Ovary (tissue), 3 donors: ENCODE results near the gene KNDC1.

Experiments
- CTCF ChIP-seq, 3 donors: fragments of 450-650 bp in 2 of 3; fragments of 200-600 bp in 1 of 3; IDR thresholded peaks; one replicate each; pipeline versions ENCODE4 v1.5.1 to v1.8.0; 2016 to 2022; ENCODE audit warnings: antibody characterized with exemption in 3 of 3, mild to moderate bottlenecking in 1 of 3
- EP300 ChIP-seq: sonication (generic); formaldehyde crosslinking; IDR thresholded peaks from one replicate; pipeline ENCODE4 v1.6.1; 2017; ENCODE audit warnings: antibody characterized with exemption
- POLR2A ChIP-seq: fragments of 450-650 bp; IDR thresholded peaks from one replicate; pipeline ENCODE4 v1.6.1; 2017; ENCODE audit warnings: antibody characterized with exemption, mild to moderate bottlenecking, moderate library complexity
- donor health status: DM: no; HTN: no; CAD: no.

GRCh38 chr10:133275684-133276092, 115.7 kb downstream of the KNDC1 start:
- no peak for TF ChIP-seq CTCF (IDR thresholded peaks at IDR 0.05)
- TF ChIP-seq EP300, result no peak
- TF ChIP-seq POLR2A, result no peak
